ENCODE measurements around the gene TMEM126B.
"Not testable (repeated sequence)": the region's sequence is repeated elsewhere in the genome, so short reads cannot be mapped to it uniquely, and the experiment has no call there.

The TMEM126B gene

DNA sequence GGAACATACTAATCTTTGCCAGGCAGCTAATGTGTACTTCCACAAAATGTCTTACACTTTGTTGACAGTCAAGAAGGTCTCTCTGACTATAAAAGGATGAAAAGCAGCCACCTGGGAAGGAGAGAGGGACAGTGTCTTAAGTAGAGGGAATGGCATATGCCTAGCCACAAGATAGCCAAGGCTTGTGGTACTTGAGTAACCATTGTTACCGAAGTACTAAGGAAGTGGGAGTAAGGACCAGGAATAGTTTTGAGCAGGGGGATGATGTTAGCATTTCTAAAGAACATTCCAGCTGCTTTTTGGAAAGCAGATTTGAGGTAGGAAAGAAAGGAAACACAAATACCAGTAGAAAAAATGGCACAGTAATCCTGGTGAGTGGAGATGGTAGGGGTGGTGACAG is 22.7 kb downstream of the TMEM126B start:
- no peaks in the 10 kb centered on the region for H3K27me3 ChIP-seq (ENCODE audit: low read length)
- peaks cover 7% of the 10 kb centered on the region; the same call in 1 of the 2 replicates for H4K20me1 ChIP-seq (ENCODE audit: low read depth, low read length)
- H3K79me2 ChIP-seq (ENCODE audit: insufficient read depth, low read length): peaks cover 17% of the 10 kb centered on the region
- H3K9ac ChIP-seq (ENCODE audit: low read length): no peak overlapping the region
- H3K9me3 ChIP-seq (ENCODE audit: insufficient read depth, low read length): no peaks in the 10 kb centered on the region
- peaks cover 12% of the 10 kb centered on the region; the same call in 1 of the 2 replicates for H3K36me3 ChIP-seq (ENCODE audit: low read length)
- no peak overlapping the region for H3K4me2 ChIP-seq (ENCODE audit: low read depth, low read length, poor library complexity, severe bottlenecking)
- no peak overlapping the region for H3K27ac ChIP-seq (ENCODE audit: low read depth, low read length)
- no peaks in the 10 kb centered on the region for H3K9me2 ChIP-seq (replicated peaks; ENCODE audit: insufficient read depth, low read length)
- peaks cover 52% of the 10 kb centered on the region for H3F3A ChIP-seq (ENCODE audit: insufficient read depth)
- H2AFZ ChIP-seq (ENCODE audit: low read depth, low read length, severe bottlenecking): no peak overlapping the region
- TF ChIP-seq, protein P1, sequence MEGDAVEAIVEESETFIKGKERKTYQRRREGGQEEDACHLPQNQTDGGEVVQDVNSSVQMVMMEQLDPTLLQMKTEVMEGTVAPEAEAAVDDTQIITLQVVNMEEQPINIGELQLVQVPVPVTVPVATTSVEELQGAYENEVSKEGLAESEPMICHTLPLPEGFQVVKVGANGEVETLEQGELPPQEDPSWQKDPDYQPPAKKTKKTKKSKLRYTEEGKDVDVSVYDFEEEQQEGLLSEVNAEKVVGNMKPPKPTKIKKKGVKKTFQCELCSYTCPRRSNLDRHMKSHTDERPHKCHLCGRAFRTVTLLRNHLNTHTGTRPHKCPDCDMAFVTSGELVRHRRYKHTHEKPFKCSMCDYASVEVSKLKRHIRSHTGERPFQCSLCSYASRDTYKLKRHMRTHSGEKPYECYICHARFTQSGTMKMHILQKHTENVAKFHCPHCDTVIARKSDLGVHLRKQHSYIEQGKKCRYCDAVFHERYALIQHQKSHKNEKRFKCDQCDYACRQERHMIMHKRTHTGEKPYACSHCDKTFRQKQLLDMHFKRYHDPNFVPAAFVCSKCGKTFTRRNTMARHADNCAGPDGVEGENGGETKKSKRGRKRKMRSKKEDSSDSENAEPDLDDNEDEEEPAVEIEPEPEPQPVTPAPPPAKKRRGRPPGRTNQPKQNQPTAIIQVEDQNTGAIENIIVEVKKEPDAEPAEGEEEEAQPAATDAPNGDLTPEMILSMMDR (IDR thresholded peaks at IDR 0.05; ENCODE audit: insufficient read depth, low read length, poor library complexity, severe bottlenecking): no peak
- no peak for TF ChIP-seq EZH2phosphoT487 (conservative IDR thresholded peaks at IDR 0.05; ENCODE audit: low read length)
- no peak overlapping the region for H3K4me3 ChIP-seq (ENCODE audit: insufficient read depth, low read length, poor library complexity, severe bottlenecking)

DNA sequence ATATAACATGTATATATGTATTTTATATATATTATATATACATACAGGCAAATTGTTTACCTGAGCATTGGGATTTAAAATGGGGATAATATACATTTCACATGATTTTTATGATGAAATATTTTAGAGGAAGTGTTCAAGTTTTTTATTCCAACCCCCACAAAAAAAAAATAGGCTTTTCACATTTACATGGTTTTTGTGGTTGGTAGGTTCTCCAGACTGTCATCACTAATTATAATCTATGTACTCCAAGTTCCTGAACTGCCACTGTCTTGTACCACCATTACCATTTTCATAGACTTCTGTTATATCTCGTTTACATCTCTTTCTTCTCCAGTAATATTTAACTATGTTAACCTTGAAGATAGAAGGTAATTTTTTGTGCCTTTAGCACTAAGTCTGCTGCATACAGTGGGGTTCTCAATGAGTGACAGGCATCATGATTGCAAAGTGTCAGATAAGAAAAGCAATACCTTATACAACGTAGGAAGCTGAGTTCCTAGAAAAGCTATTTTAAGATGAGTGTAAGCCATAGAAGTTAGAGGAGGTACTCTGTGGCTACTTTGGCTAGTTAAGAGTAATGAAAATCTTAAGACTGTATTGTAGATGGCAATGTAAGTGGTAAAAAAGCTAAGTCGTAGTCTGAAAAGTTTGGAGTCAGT is 24.5 kb downstream of the TMEM126B start:
- Histone ChIP-seq H3K27me3 (ENCODE audit: low read length) (no peaks in the 10 kb centered on the region), H3K27ac (ENCODE audit: low read depth, low read length) (no peak overlapping the region), H3K79me2 (ENCODE audit: insufficient read depth, low read length) (peaks cover 28% of the 10 kb centered on the region), H3K4me3 (ENCODE audit: insufficient read depth, low read length, poor library complexity, severe bottlenecking) (no peak overlapping the region), H3K36me3 (ENCODE audit: low read length) (peaks cover 30% of the 10 kb centered on the region), H2AFZ (ENCODE audit: low read depth, low read length, severe bottlenecking) (no peak overlapping the region), H3K4me2 (ENCODE audit: low read depth, low read length, poor library complexity, severe bottlenecking) (no peak overlapping the region), H3K9me2 (replicated peaks; ENCODE audit: insufficient read depth, low read length) (no peaks in the 10 kb centered on the region), H3K9me3 (ENCODE audit: insufficient read depth, low read length) (no peaks in the 10 kb centered on the region), H3F3A (ENCODE audit: insufficient read depth) (peaks cover 67% of the 10 kb centered on the region), H4K20me1 (ENCODE audit: low read depth, low read length) (peaks cover 16% of the 10 kb centered on the region), H3K9ac (ENCODE audit: low read length) (no peak overlapping the region)
- TF ChIP-seq, protein P1 (IDR thresholded peaks at IDR 0.05; ENCODE audit: insufficient read depth, low read length, poor library complexity, severe bottlenecking): no peak
- no peak for TF ChIP-seq EZH2phosphoT487 (conservative IDR thresholded peaks at IDR 0.05; ENCODE audit: low read length)

DNA sequence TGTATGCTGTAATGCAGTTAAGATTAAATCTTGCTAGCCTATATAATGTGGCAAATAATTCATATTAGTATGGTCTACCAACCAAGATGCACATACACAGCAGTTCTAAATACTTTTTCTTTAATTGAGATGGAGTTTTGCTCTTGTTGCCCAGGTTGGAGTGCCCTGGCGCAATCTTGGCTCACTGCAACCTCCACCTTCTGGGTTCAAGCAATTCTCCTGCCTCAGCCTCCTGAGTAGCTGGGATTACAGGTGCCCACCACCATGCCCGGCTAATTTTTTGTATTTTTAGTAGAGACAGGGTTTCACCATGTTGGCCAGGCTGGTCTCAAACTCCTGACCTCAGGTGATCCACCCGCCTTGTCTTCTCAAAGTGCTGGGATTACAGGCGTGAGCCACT is 25.9 kb downstream of the TMEM126B start:
- Histone ChIP-seq H3F3A (ENCODE audit: insufficient read depth) (peaks cover 75% of the 10 kb centered on the region), H4K20me1 (ENCODE audit: low read depth, low read length) (peaks cover 30% of the 10 kb centered on the region), H3K36me3 (ENCODE audit: low read length) (peaks cover 44% of the 10 kb centered on the region), H3K79me2 (ENCODE audit: insufficient read depth, low read length) (peaks cover 28% of the 10 kb centered on the region)
- not testable (repeated sequence) for H3K27ac ChIP-seq (ENCODE audit: low read depth, low read length); H3K9ac ChIP-seq (ENCODE audit: low read length); H3K4me2 ChIP-seq (ENCODE audit: low read depth, low read length, poor library complexity, severe bottlenecking); H2AFZ ChIP-seq (ENCODE audit: low read depth, low read length, severe bottlenecking); H3K9me3 ChIP-seq (ENCODE audit: insufficient read depth, low read length); H3K9me2 ChIP-seq (replicated peaks; ENCODE audit: insufficient read depth, low read length); H3K4me3 ChIP-seq (ENCODE audit: insufficient read depth, low read length, poor library complexity, severe bottlenecking); H3K27me3 ChIP-seq (ENCODE audit: low read length)

DNA sequence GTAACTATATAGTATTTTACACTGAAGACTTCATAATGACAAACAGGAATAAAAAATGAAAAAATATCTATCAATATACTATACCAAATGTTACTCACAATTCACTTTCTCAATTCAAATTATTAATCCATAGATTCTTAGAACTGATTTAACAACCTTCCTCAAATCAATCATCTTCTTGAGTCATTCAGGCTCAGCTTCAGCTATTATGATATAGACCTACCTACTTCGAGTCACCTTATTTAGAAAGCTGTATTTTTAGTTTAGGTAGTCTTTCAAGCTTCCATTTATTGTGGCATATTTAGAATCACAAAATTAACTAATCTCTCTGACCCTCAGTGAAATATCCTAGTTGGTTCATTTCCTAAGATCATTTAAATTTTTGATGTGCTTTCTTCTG is 28.4 kb downstream of the TMEM126B start:
- TF ChIP-seq EZH2phosphoT487 (conservative IDR thresholded peaks at IDR 0.05; ENCODE audit: low read length): no peak
- TF ChIP-seq, protein P1 (IDR thresholded peaks at IDR 0.05; ENCODE audit: insufficient read depth, low read length, poor library complexity, severe bottlenecking): no peak
- Histone ChIP-seq H3K9me3 (ENCODE audit: insufficient read depth, low read length) (no peaks in the 10 kb centered on the region), H3K9ac (ENCODE audit: low read length) (no peak overlapping the region), H3K9me2 (replicated peaks; ENCODE audit: insufficient read depth, low read length) (no peaks in the 10 kb centered on the region), H3K36me3 (ENCODE audit: low read length) (peaks cover 66% of the 10 kb centered on the region), H4K20me1 (ENCODE audit: low read depth, low read length) (peaks cover 54% of the 10 kb centered on the region), H2AFZ (ENCODE audit: low read depth, low read length, severe bottlenecking) (no peak overlapping the region), H3K4me3 (ENCODE audit: insufficient read depth, low read length, poor library complexity, severe bottlenecking) (no peak overlapping the region), H3K27me3 (ENCODE audit: low read length) (no peaks in the 10 kb centered on the region), H3K4me2 (ENCODE audit: low read depth, low read length, poor library complexity, severe bottlenecking) (no peak overlapping the region), H3K27ac (ENCODE audit: low read depth, low read length) (no peak overlapping the region), H3K79me2 (ENCODE audit: insufficient read depth, low read length) (peaks cover 50% of the 10 kb centered on the region), H3F3A (ENCODE audit: insufficient read depth) (peaks cover 72% of the 10 kb centered on the region)

Measured in SU-DHL-6 (cell line).